Measurements from ENCODE around the gene SPO11.

The SPO11 gene

GRCh38 chr20:57384953-57385761 is 55.6 kb downstream of the SPO11 start:
- DNase-seq: no peak
- in situ Hi-C loops (cut with MboI; ENCODE audit: low pct_unique_long_range_greater_than_20kb, low sequenced_read_pairs): loop anchor here (10.0 kb wide), 1 partner anchor 90 kb away; no protein-coding TSS in a partner anchor

GRCh38 chr20:57385940-57386339 is 56.3 kb downstream of the SPO11 start:
- in situ Hi-C loops (cut with MboI; ENCODE audit: low pct_unique_long_range_greater_than_20kb, low sequenced_read_pairs): loop anchor here (10.0 kb wide), 1 partner anchor 89 kb away; no protein-coding TSS in a partner anchor
- DNase-seq: no peak

DNA sequence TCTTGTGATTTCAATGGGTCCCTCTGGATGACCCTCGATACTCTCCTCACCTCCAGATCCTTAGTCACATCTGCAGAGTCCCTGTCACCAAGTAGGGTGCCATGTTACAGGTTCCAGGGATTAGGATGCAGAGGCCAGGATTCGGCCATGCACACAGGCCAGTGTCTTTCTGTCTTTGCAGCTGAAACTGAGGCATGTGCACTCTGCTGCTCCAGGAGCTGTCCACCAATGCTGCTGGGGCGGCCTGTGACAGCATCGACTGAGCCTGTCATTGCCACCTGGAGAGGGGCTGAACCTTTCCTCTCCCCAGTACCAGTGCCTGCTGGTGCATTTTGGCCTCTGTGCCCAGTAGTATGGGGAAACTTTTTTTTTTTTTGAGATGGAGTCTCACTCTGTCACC is 57.2 kb downstream of the SPO11 start:
- DNase-seq: no peak
- in situ Hi-C loops (cut with MboI; ENCODE audit: low pct_unique_long_range_greater_than_20kb, low sequenced_read_pairs): loop anchor here (10.0 kb wide), 1 partner anchor 88 kb away; no protein-coding TSS in a partner anchor

DNA sequence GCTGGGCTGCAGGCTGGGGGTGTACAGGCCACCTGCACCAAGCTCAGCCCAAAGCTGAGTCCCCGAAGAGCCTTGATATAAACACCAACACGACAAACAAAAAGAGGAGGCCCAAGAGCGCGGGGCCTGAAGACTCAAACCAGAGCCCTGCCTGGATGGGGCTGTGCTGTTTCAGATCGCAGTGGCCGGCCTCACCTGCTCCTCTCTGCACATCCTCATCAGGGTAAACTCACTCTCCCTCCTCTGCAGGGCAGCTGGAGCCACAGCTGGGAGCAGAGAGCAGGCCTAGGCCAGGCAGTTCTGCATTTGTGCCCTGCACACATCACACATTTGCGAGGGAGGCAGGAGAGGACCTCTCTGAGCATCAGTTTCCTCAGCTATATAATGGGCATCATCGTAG is 57.9 kb downstream of the SPO11 start:
- no peak for DNase-seq
- in situ Hi-C loops (cut with MboI; ENCODE audit: low pct_unique_long_range_greater_than_20kb, low sequenced_read_pairs): loop anchor here (10.0 kb wide), 1 partner anchor 87 kb away; no protein-coding TSS in a partner anchor

GRCh38 chr20:57387945-57388371 is 58.4 kb downstream of the SPO11 start:
- DNase-seq: no peak
- in situ Hi-C loops (cut with MboI; ENCODE audit: low pct_unique_long_range_greater_than_20kb, low sequenced_read_pairs): loop anchor here (10.0 kb wide), 1 partner anchor 87 kb away; no protein-coding TSS in a partner anchor

GRCh38 chr20:57388953-57389694 is 59.5 kb downstream of the SPO11 start:
- peak; percentile 78 for DNase-seq
- in situ Hi-C loops (cut with MboI; ENCODE audit: low pct_unique_long_range_greater_than_20kb, low sequenced_read_pairs): loop anchor here (10.0 kb wide), 1 partner anchor 86 kb away; no protein-coding TSS in a partner anchor

- in situ Hi-C loops (cut with MboI; ENCODE audit: low pct_unique_long_range_greater_than_20kb, low sequenced_read_pairs): loop anchor here (10.0 kb wide), 1 partner anchor 85 kb away; no protein-coding TSS in a partner anchor
- no peak for DNase-seq
These were observed 60.3 kb downstream of the SPO11 start for GRCh38 chr20:57389695-57390603.

- in situ Hi-C loops (cut with MboI; ENCODE audit: low pct_unique_long_range_greater_than_20kb, low sequenced_read_pairs): no loop called here
- DNase-seq: peak; percentile 44
These were observed 61.2 kb downstream of the SPO11 start, which contains the start of gene RBM38 for GRCh38 chr20:57390604-57391438. Gene RBM38, plus strand, starts transcription at chr20:57391396. Its CDS starts 186 bp downstream, at chr20:57391582.

GRCh38 chr20:57391439-57392301 is 62.1 kb downstream of the SPO11 start:
- in situ Hi-C loops (cut with MboI; ENCODE audit: low pct_unique_long_range_greater_than_20kb, low sequenced_read_pairs): no loop called here
- DNase-seq: peak; percentile 23

- peak; percentile 33 for DNase-seq
- in situ Hi-C loops (cut with MboI; ENCODE audit: low pct_unique_long_range_greater_than_20kb, low sequenced_read_pairs): no loop called here
These were observed 63.1 kb downstream of the SPO11 start for GRCh38 chr20:57392512-57393271.
